ENCODE measurements around the gene C5orf58.

DNA sequence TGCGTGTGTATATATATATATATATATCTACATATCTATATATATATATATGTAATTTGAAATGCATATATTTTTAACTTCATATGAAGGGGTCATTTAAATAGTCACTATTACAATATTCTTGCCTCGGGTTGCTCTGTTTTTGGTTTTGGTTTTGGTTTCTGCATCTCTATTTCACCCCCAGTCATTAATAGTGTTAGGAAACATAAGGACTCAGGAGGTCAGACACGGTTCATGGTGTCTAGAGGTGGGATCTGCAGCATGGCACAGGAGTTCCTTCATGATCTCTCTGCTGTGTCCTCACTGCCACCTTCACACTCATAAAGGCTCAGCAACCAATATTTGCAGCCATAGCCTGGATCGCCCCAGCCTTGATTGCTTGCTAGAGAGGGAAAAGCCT, 16.6 kb downstream of the C5orf58 start:
- TF ChIP-seq SCRT1 (tag by site-specific recombination; IDR thresholded peaks at IDR 0.05; ENCODE audit: borderline replicate concordance) (no peak), ZNF776 (tag by site-specific recombination; IDR thresholded peaks at IDR 0.05; ENCODE audit: borderline replicate concordance) (no peak), ZNF354C (tag by site-specific recombination; IDR thresholded peaks at IDR 0.05; ENCODE audit: borderline replicate concordance, low read depth) (no peak), ZNF514 (tag by site-specific recombination; IDR thresholded peaks at IDR 0.05) (no peak), ZNF660 (tag by site-specific recombination; IDR thresholded peaks at IDR 0.05) (no peak), ZNF843 (tag by site-specific recombination; IDR thresholded peaks at IDR 0.05) (no peak), ZFP37 (tag by site-specific recombination; IDR thresholded peaks at IDR 0.05) (no peak), ZNF174 (tag by site-specific recombination; IDR thresholded peaks at IDR 0.05) (no peak)
- TF ChIP-seq, protein P1, sequence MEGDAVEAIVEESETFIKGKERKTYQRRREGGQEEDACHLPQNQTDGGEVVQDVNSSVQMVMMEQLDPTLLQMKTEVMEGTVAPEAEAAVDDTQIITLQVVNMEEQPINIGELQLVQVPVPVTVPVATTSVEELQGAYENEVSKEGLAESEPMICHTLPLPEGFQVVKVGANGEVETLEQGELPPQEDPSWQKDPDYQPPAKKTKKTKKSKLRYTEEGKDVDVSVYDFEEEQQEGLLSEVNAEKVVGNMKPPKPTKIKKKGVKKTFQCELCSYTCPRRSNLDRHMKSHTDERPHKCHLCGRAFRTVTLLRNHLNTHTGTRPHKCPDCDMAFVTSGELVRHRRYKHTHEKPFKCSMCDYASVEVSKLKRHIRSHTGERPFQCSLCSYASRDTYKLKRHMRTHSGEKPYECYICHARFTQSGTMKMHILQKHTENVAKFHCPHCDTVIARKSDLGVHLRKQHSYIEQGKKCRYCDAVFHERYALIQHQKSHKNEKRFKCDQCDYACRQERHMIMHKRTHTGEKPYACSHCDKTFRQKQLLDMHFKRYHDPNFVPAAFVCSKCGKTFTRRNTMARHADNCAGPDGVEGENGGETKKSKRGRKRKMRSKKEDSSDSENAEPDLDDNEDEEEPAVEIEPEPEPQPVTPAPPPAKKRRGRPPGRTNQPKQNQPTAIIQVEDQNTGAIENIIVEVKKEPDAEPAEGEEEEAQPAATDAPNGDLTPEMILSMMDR (tag by site-specific recombination; IDR thresholded peaks at IDR 0.05), result no peak
- TF ChIP-seq, protein P2, sequence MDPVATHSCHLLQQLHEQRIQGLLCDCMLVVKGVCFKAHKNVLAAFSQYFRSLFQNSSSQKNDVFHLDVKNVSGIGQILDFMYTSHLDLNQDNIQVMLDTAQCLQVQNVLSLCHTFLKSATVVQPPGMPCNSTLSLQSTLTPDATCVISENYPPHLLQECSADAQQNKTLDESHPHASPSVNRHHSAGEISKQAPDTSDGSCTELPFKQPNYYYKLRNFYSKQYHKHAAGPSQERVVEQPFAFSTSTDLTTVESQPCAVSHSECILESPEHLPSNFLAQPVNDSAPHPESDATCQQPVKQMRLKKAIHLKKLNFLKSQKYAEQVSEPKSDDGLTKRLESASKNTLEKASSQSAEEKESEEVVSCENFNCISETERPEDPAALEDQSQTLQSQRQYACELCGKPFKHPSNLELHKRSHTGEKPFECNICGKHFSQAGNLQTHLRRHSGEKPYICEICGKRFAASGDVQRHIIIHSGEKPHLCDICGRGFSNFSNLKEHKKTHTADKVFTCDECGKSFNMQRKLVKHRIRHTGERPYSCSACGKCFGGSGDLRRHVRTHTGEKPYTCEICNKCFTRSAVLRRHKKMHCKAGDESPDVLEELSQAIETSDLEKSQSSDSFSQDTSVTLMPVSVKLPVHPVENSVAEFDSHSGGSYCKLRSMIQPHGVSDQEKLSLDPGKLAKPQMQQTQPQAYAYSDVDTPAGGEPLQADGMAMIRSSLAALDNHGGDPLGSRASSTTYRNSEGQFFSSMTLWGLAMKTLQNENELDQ (tag by site-specific recombination; IDR thresholded peaks at IDR 0.05; ENCODE audit: low read depth), result no peak
- TF ChIP-seq, protein P3, sequence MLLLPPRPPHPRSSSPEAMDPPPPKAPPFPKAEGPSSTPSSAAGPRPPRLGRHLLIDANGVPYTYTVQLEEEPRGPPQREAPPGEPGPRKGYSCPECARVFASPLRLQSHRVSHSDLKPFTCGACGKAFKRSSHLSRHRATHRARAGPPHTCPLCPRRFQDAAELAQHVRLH (tag by site-specific recombination; IDR thresholded peaks at IDR 0.05), result no peak
- TF ChIP-seq, protein P4, sequence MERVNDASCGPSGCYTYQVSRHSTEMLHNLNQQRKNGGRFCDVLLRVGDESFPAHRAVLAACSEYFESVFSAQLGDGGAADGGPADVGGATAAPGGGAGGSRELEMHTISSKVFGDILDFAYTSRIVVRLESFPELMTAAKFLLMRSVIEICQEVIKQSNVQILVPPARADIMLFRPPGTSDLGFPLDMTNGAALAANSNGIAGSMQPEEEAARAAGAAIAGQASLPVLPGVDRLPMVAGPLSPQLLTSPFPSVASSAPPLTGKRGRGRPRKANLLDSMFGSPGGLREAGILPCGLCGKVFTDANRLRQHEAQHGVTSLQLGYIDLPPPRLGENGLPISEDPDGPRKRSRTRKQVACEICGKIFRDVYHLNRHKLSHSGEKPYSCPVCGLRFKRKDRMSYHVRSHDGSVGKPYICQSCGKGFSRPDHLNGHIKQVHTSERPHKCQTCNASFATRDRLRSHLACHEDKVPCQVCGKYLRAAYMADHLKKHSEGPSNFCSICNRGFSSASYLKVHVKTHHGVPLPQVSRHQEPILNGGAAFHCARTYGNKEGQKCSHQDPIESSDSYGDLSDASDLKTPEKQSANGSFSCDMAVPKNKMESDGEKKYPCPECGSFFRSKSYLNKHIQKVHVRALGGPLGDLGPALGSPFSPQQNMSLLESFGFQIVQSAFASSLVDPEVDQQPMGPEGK (tag by site-specific recombination; IDR thresholded peaks at IDR 0.05), result no peak
- TF ChIP-seq, protein P5, sequence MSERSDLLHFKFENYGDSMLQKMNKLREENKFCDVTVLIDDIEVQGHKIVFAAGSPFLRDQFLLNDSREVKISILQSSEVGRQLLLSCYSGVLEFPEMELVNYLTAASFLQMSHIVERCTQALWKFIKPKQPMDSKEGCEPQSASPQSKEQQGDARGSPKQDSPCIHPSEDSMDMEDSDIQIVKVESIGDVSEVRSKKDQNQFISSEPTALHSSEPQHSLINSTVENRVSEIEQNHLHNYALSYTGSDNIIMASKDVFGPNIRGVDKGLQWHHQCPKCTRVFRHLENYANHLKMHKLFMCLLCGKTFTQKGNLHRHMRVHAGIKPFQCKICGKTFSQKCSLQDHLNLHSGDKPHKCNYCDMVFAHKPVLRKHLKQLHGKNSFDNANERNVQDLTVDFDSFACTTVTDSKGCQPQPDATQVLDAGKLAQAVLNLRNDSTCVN (tag by site-specific recombination; optimal IDR thresholded peaks at IDR 0.05), result no peak
